ENCODE results near the gene ZNF621. TPM values are rescaled to one million over a fixed set of nuclear protein-coding genes. Genes with fewer than 3 reads are reported as not detected.

Gene ZNF621
- total and polyA plus RNA-seq, 2 of the 8 experiments (the other 6 are each of a cell fraction or from before 2014, with no cell fraction given), result 10.9 to 15.4 TPM

- Histone ChIP-seq H2BK20ac (ENCODE audit: low read length) (no peak overlapping the region), H3K9ac (replicated peaks in 1 of 4; ENCODE audit: extremely low read depth in 1 of 4, low read depth in 3 of 4, low read length in 3 of 4) (no peak overlapping the region), H4K20me1 (replicated peaks in 1 of 2; ENCODE audit: control insufficient read depth in 1 of 2, insufficient read depth in 2 of 2, low read length in 2 of 2) (no peaks in the 10 kb centered on the region), H4K5ac (ENCODE audit: insufficient read length, low read depth, low read length) (no peak overlapping the region), H3K27me3 (replicated peaks in 1 of 4; ENCODE audit: control insufficient read depth in 3 of 4, extremely low read depth in 1 of 4, insufficient read depth in 3 of 4, low read length in 3 of 4) (no peaks in the 10 kb centered on the region), H3K4me1 (replicated peaks in 1 of 4; ENCODE audit: control insufficient read depth in 3 of 4, insufficient read depth in 4 of 4, low read length in 3 of 4) (peaks cover 0 to 14% (median 6%) of the 10 kb centered on the region in 4 experiments; a peak in 6 of 7 replicates), H2AFZ (ENCODE audit: low read length) (no peak overlapping the region), H3K4me2 (ENCODE audit: insufficient read depth in 1 of 2, low read depth in 2 of 2, low read length in 2 of 2) (no peak overlapping the region), H2BK15ac (ENCODE audit: low read length) (no peak overlapping the region), H3K4ac (replicated peaks; ENCODE audit: insufficient read length, low read depth, low read length) (no peak overlapping the region), H3K18ac (ENCODE audit: extremely low read depth, low read length) (no peak overlapping the region), H3K14ac (ENCODE audit: insufficient read length) (no peak overlapping the region), H4K8ac (ENCODE audit: extremely low read depth, insufficient read depth, low read length) (no peak overlapping the region), H3K27ac (ENCODE audit: low read depth, low read length) (no peak overlapping the region), H3K36me3 (ENCODE audit: control insufficient read depth in 2 of 4, insufficient read depth in 4 of 4, low read length in 3 of 4) (no peaks in the 10 kb centered on the region), H3K9me3 (ENCODE audit: insufficient read depth in 2 of 2, low read depth in 1 of 2, low read length in 1 of 2) (no peaks in the 10 kb centered on the region), H2BK120ac (replicated peaks; ENCODE audit: low read depth, low read length) (no peak overlapping the region), H3K4me3 (ENCODE audit: extremely low read depth in 1 of 4, insufficient read depth in 2 of 4, low read depth in 3 of 4, low read length in 4 of 4) (no peak overlapping the region), H3K79me1 (ENCODE audit: low read depth, low read length) (no peaks in the 10 kb centered on the region), H3K79me2 (ENCODE audit: control insufficient read depth in 1 of 2, insufficient read depth in 2 of 2, low read length in 2 of 2) (no peaks in the 10 kb centered on the region), H3K23me2 (ENCODE audit: low read depth, low read length) (no peaks in the 10 kb centered on the region), H2AK5ac (ENCODE audit: low read depth, low read length) (no peak overlapping the region), H3K23ac (ENCODE audit: insufficient read length) (no peak overlapping the region), H4K91ac (replicated peaks; ENCODE audit: insufficient read length, low read length) (no peak overlapping the region), H2BK5ac (ENCODE audit: low read depth, low read length) (no peak overlapping the region), H2BK12ac (ENCODE audit: low read depth, low read length) (no peak overlapping the region), H3K56ac (replicated peaks; ENCODE audit: insufficient read length, low read depth, low read length) (no peak overlapping the region)
- POLR2A ChIA-PET (ENCODE audit: partially characterized antibody), result no interaction called here
- DNase-seq (ENCODE audit: low read depth in 1 of 2, low spot score in 2 of 2), result no peak
- CTCF ChIA-PET (ENCODE audit: partially characterized antibody), result interaction anchor here (0.6 to 3.6 kb wide), 25 partner anchors 9 to 1299 kb away, joined by 3 to 15 read pairs (median 4); no protein-coding TSS in a partner anchor
- 95% methylated on average over 7 of the region's 7 CpGs; no CpG with 5 or more reads in 1 of the 2 experiments for WGBS, 2 experiments (ENCODE audit: extremely low coverage in 1 of 2, insufficient coverage in 1 of 2, insufficient read length in 1 of 2, insufficient replicate concordance in 2 of 2, low coverage in 1 of 2, low lambda C conversion rate in 2 of 2, missing lambda C conversion rate in 1 of 2)
- FAIRE-seq, result no peak
- no peak for TF ChIP-seq PHF8 (conservative IDR thresholded peaks at IDR 0.05; ENCODE audit: low read depth, low read length)
These were observed 58.9 kb downstream of the ZNF621 start for GRCh38 chr3:40583691-40584090.

All from H1 (cell line).